HepG2 (cell line): Measurements from ENCODE around the gene BOD1. TPM values are rescaled to one million over a fixed set of nuclear protein-coding genes. Genes with fewer than 3 reads are reported as not detected.

Experiments used
- ATAC-seq: fragments of 200-7000 bp; cut with Tn5 transposase; 3 replicates; pipeline ENCODE4 v1.9.1; 2020; ENCODE audit warnings: mild to moderate bottlenecking, moderate library complexity
- BruUV-seq: library from RNA; stranded (reverse); fragments of 400-500 nt; replicated peaks from 2 replicates; lab custom pipeline; 2021; lab: Mats Ljungman, UMichigan
- CTCF ChIA-PET: fragments of 300-600 bp; formaldehyde crosslinking; extraction: SDS; loops from one replicate; lab custom pipeline; 2021; ENCODE audit warnings: low total read pairs, inconsistent platforms, low intra/inter-chr PET ratio; lab: Yijun Ruan, JAX
- POLR2A ChIA-PET: fragments of 350-600 bp; sonication (Branson Sonifier 250); formaldehyde crosslinking; loops from one replicate; lab custom pipeline; 2020; ENCODE audit warnings: antibody characterized with exemption, inconsistent platforms; lab: Yijun Ruan, JAX
- DNase-seq: peaks from one replicate; pipeline ENCODE4 v3.0.0-alpha.2; 2015; ENCODE audit warnings: low spot score
- FAIRE-seq: peaks from 3 replicates; lab custom pipeline; 2011; peaks lifted over from hg19 to GRCh38; lab: Jason Lieb, UNC
- H2AFZ ChIP-seq: one replicate; pipeline ENCODE4 v1.6.1; 2011; ENCODE audit warnings: low read length, inconsistent platforms
- H3K27ac ChIP-seq: fragments of 300-600 bp; 3 replicates; pipeline ENCODE4 v1.8.0; 2011; ENCODE audit warnings: mixed run types, mild to moderate bottlenecking, mixed read lengths, low read length, inconsistent platforms; ENCODE audit not compliant: insufficient read depth; ENCODE audit errors: extremely low read length
- H3K27me3 ChIP-seq, 2 experiments: fragments of 200-600 bp in 1 of 2; 2 replicates in 1 of 2; 3 replicates in 1 of 2; pipeline versions ENCODE4 v1.6.0 to v1.8.0; 2011; ENCODE audit warnings: low read length in 2 of 2, mild to moderate bottlenecking in 2 of 2, moderate library complexity in 2 of 2, inconsistent platforms in 1 of 2; ENCODE audit not compliant: insufficient read depth in 2 of 2, control insufficient read depth in 1 of 2
- H3K36me3 ChIP-seq, 2 experiments: fragments of 200-600 bp in 1 of 2; replicated peaks in 1 of 2; 2 replicates in 1 of 2; 3 replicates in 1 of 2; pipeline versions ENCODE4 v1.5.1 to v1.8.0; 2011; ENCODE audit warnings: low read length in 2 of 2, inconsistent platforms in 1 of 2; ENCODE audit not compliant: insufficient read depth in 2 of 2, control insufficient read depth in 1 of 2
- H3K4me1 ChIP-seq: 2 replicates; pipeline ENCODE4 v1.5.1; 2012; ENCODE audit warnings: low read length, inconsistent platforms; ENCODE audit not compliant: insufficient read depth
- H3K4me2 ChIP-seq: 2 replicates; pipeline ENCODE4 v1.6.0; 2011; ENCODE audit warnings: low read depth, low read length, inconsistent platforms
- H3K4me3 ChIP-seq, 3 experiments: fragments of 200-600 bp in 1 of 3; sonication (generic), shearing (Covaris generic) in 1 of 3; replicated peaks in 1 of 3; 2 replicates each; pipeline ENCODE4 v1.5.1; 2011 to 2016; ENCODE audit warnings: low read length in 3 of 3, inconsistent platforms in 2 of 3, low read depth in 2 of 3, mild to moderate bottlenecking in 2 of 3, control low read depth in 1 of 3, mixed read lengths in 1 of 3; ENCODE audit not compliant: insufficient read depth in 1 of 3
- H3K79me2 ChIP-seq: one replicate; pipeline ENCODE4 v1.6.1; 2011; ENCODE audit warnings: low read length, inconsistent platforms; ENCODE audit not compliant: insufficient read depth
- H3K9ac ChIP-seq: 2 replicates; pipeline ENCODE4 v1.6.0; 2011; ENCODE audit warnings: mild to moderate bottlenecking, low read depth, low read length, inconsistent platforms; ENCODE audit not compliant: insufficient read depth
- H3K9me3 ChIP-seq: 2 replicates; pipeline ENCODE4 v1.5.1; 2012; ENCODE audit warnings: mild to moderate bottlenecking, low read length
- H4K20me1 ChIP-seq: 2 replicates; pipeline ENCODE4 v1.6.0; 2011; ENCODE audit warnings: inconsistent platforms, mild to moderate bottlenecking, low read length, moderate library complexity; ENCODE audit not compliant: insufficient read depth
- ATF2 ChIP-seq: sonication (generic); formaldehyde crosslinking; IDR thresholded peaks from 2 replicates; pipeline ENCODE4 v1.4.0; 2020; ENCODE audit warnings: missing genetic modification reagents
- E2F1 ChIP-seq: sonication (generic); formaldehyde crosslinking; IDR thresholded peaks from 2 replicates; pipeline ENCODE4 v1.5.0; 2020; ENCODE audit warnings: missing genetic modification reagents
- FOSL2 ChIP-seq: sonication (generic); formaldehyde crosslinking; IDR thresholded peaks from 2 replicates; pipeline ENCODE4 v1.4.0; 2020; ENCODE audit warnings: missing genetic modification reagents
- FOXC1 ChIP-seq: sonication (generic); formaldehyde crosslinking; IDR thresholded peaks from 2 replicates; pipeline ENCODE4 v1.8.0; 2022; ENCODE audit warnings: mild to moderate bottlenecking, missing genetic modification reagents, borderline replicate concordance
- MAF1 ChIP-seq: sonication (generic); formaldehyde crosslinking; IDR thresholded peaks from 2 replicates; pipeline ENCODE4 v1.5.0; 2020; ENCODE audit warnings: missing genetic modification reagents, borderline replicate concordance
- NR2C2 ChIP-seq: sonication (generic); formaldehyde crosslinking; IDR thresholded peaks from 2 replicates; pipeline ENCODE4 v1.4.0; 2020; ENCODE audit warnings: missing genetic modification reagents, mild to moderate bottlenecking, moderate library complexity, borderline replicate concordance
- ZFP91 ChIP-seq: sonication (generic); formaldehyde crosslinking; IDR thresholded peaks from 2 replicates; pipeline ENCODE4 v1.9.0; 2022; ENCODE audit warnings: missing genetic modification reagents, mild to moderate bottlenecking, borderline replicate concordance
- WGBS: methylation state at CpG from one replicate; pipeline ENCODE4 v1.1.6; 2017; ENCODE audit warnings: low lambda C conversion rate; 5-methylcytosine and 5-hydroxymethylcytosine counted together
- in situ Hi-C: cut with HindIII; loops from 2 replicates; pipeline ENCODE4 v1.10.0; 2017; ENCODE audit warnings: low pct_unique_long_range_greater_than_20kb; ENCODE audit not compliant: extremely low pct_ligation_motif_present
- intact Hi-C: fragments of 100-400 bp; cut with micrococcal nuclease; formaldehyde crosslinking; loops from one replicate; pipeline ENCODE4 v1.10.0; 2022; ENCODE audit not compliant: unreplicated experiment
- polyA plus RNA-seq, 8 experiments: library from polyadenylated mRNA; depleted of rRNA in 3 of 8; stranded (reverse) in 7 of 8; unstranded in 1 of 8; fragments of >200 nt; fragmentation: Illumina TruSeq in 4 of 8; extraction: Trizol in 4 of 8; gene quantifications; 2 replicates each; pipeline versions ENCODE4 v1.2.1 to v1.2.3, GENCODE V29; 2011 to 2016; ENCODE audit warnings: low read depth in 4 of 8, missing spikeins in 1 of 8, mixed read lengths in 1 of 8; ENCODE audit not compliant: insufficient read depth in 1 of 8
- total RNA-seq, 5 experiments: library from RNA; depleted of rRNA; stranded (reverse); fragments of >200 nt; fragmentation: Illumina TruSeq; extraction: Trizol; gene quantifications; 2 replicates each; pipeline ENCODE4 v1.2.3, GENCODE V29; 2016; ENCODE audit warnings: low read depth in 1 of 5

The BOD1 gene
- total and polyA plus RNA-seq, 2 of the 13 experiments (the other 11 are each of a cell fraction or from before 2014, with no cell fraction given) = 81.5 to 103 TPM

GRCh38 chr5:173626505-173626820, 10.0 kb upstream of the BOD1 start:
- BruUV-seq = no TSS peak
- 56% methylated on average over 3 of the region's 3 CpGs for WGBS
- no peak overlapping the region for H3K9ac ChIP-seq
- no peaks in the 10 kb centered on the region for H3K36me3 ChIP-seq
- FAIRE-seq (no peak), ATAC-seq (peak; percentile 18; the same call in 1 of the 3 replicates)
- no peak overlapping the region for H3K27ac ChIP-seq
- H3K79me2 ChIP-seq = no peaks in the 10 kb centered on the region
- in situ Hi-C loops = no loop called here
- ChIA-PET POLR2A (interaction anchor here (0.7 to 1.2 kb wide), 2 partner anchors 16 to 344 kb away, joined by 3 read pairs; no protein-coding TSS in a partner anchor), CTCF (no interaction called here)
- no peak overlapping the region for H2AFZ ChIP-seq
- intact Hi-C loops = no loop called here
- H3K4me2 ChIP-seq = peak overlapping the region; percentile 52; the same call in 1 of the 2 replicates
- H3K9me3 ChIP-seq = no peaks in the 10 kb centered on the region
- TF ChIP-seq NR2C2 (no peak), ZFP91 (CRISPR knock-in tag) (no peak), E2F1 (CRISPR knock-in tag) (no peak), ATF2 (CRISPR knock-in tag) (peak; percentile 44; the same call in 1 of the 2 replicates), MAF1 (CRISPR knock-in tag) (no peak), FOXC1 (no peak), FOSL2 (0 out of 2 replicates have a peak, but pooled peaks have one; percentile 8)
- TF ChIP-seq, all 625 proteins: peak for 2
- DNase-seq = no peak
- Histone ChIP-seq H4K20me1 (no peaks in the 10 kb centered on the region), H3K27me3 (peaks cover 0 to 1% of the 10 kb centered on the region in 2 experiments; a peak in 2 of 5 replicates), H3K4me3 (peak overlapping the region in 1 of 3 experiments; percentile 5; a peak in 1 of 6 replicates), H3K4me1 (peaks cover 94% of the 10 kb centered on the region)
